ENCODE data around the gene GPX7.
A peak's percentile ranks its signal among the peaks of the same experiment; 100 is the strongest.

Gene GPX7

DNA sequence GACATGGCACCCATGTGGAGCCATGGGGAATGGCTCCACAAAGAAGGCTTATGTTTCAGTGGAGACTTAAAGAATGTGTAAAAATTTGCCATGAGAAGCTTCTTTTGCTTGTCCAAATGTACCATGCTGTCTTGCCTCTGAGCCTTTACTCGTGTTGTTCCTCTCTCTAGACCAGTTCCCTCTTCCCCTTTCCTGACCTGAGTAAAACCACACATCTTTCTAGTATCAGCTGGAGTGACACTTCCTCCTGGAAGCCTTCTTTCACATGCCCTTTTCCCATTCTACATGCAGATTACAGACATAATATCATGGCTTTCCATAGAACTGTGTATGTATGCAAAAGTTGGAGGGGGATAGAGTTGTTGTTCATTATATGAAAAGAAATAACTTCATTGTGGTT is 13.6 kb upstream of the GPX7 start:
- no peak overlapping the region for H3K4me3 ChIP-seq (ENCODE audit: low read depth in 1 of 2, low read length in 1 of 2)
- no peaks in the 10 kb centered on the region for H3K36me3 ChIP-seq
- H3K27me3 ChIP-seq: no peaks in the 10 kb centered on the region
- H3K4me1 ChIP-seq (ENCODE audit: control insufficient read depth in 1 of 2, insufficient read depth in 1 of 2, low read depth in 1 of 2, low read length in 1 of 2): peaks cover 31% of the 10 kb centered on the region in 2 experiments
- TF ChIP-seq, protein P1, sequence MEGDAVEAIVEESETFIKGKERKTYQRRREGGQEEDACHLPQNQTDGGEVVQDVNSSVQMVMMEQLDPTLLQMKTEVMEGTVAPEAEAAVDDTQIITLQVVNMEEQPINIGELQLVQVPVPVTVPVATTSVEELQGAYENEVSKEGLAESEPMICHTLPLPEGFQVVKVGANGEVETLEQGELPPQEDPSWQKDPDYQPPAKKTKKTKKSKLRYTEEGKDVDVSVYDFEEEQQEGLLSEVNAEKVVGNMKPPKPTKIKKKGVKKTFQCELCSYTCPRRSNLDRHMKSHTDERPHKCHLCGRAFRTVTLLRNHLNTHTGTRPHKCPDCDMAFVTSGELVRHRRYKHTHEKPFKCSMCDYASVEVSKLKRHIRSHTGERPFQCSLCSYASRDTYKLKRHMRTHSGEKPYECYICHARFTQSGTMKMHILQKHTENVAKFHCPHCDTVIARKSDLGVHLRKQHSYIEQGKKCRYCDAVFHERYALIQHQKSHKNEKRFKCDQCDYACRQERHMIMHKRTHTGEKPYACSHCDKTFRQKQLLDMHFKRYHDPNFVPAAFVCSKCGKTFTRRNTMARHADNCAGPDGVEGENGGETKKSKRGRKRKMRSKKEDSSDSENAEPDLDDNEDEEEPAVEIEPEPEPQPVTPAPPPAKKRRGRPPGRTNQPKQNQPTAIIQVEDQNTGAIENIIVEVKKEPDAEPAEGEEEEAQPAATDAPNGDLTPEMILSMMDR (IDR thresholded peaks at IDR 0.05): no peak
- H3K9me3 ChIP-seq: no peaks in the 10 kb centered on the region
- H3K27ac ChIP-seq: peak overlapping the region; percentile 7

GRCh38 chr1:52590266-52590665 is 11.9 kb upstream of the GPX7 start:
- TF ChIP-seq, protein P1 (IDR thresholded peaks at IDR 0.05): no peak
- Histone ChIP-seq H3K27me3 (no peaks in the 10 kb centered on the region), H3K4me3 (ENCODE audit: low read depth in 1 of 2, low read length in 1 of 2) (no peak overlapping the region), H3K36me3 (no peaks in the 10 kb centered on the region), H3K9me3 (no peaks in the 10 kb centered on the region), H3K27ac (no peak overlapping the region), H3K4me1 (ENCODE audit: control insufficient read depth in 1 of 2, insufficient read depth in 1 of 2, low read depth in 1 of 2, low read length in 1 of 2) (peaks cover 37 to 40% of the 10 kb centered on the region in 2 experiments)

DNA sequence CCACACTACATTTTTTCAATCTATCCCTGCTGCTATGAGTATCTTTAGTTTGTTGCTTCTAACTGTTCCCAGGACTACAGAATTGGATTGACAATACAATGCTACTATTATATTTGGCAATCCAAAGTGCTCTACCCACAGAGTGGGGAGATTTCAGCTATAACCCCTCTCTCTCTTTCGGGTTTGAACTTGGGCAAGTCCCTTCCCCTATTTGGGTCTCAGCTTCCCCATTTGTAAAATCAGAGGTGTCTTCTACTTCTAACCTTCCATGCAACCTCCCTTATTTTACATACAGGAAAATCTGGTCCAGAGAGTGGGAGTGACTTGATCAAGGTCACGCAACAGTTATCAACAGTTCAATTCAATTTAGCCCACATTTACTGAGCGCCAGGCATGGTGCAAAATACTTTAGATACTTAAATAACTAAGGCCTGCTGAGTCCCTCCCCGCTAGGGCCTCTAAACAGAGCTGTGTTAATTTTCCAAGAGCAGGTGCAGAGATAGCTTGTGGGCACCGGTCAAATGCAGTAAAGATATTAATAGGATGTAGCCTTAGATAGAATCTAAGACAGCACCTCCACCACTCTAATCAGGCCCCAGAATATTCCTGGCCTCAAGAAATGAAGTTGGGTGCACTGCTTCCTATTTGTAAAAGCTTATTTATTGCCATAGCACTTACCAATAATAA is 9.4 kb upstream of the GPX7 start:
- Histone ChIP-seq H3K9me3 (no peaks in the 10 kb centered on the region), H3K4me1 (ENCODE audit: control insufficient read depth in 1 of 2, insufficient read depth in 1 of 2, low read depth in 1 of 2, low read length in 1 of 2) (peaks cover 34 to 40% of the 10 kb centered on the region in 2 experiments), H3K4me3 (ENCODE audit: low read depth in 1 of 2, low read length in 1 of 2) (no peak overlapping the region), H3K36me3 (no peaks in the 10 kb centered on the region), H3K27me3 (no peaks in the 10 kb centered on the region), H3K27ac (peak overlapping the region; percentile 56)
- TF ChIP-seq, protein P1 (IDR thresholded peaks at IDR 0.05): no peak

DNA sequence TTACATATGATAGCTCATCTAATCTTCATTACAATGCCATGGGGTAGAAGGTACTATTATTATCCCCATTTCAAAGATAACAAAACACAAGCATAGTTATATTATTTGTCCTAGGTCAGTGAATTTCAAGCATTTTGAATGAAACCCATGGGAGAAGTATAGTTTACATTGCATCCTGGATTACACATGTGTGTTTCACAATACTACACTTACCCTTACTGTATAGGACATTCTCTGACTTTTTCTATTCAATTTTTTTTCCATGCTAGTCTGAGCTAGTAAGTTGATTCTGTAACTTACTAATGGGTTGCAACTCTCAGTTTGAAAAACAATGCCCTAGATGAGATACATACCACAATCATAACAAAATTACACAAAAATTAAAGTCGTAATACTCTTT is 8.7 kb upstream of the GPX7 start:
- H3K4me1 ChIP-seq (ENCODE audit: control insufficient read depth in 1 of 2, insufficient read depth in 1 of 2, low read depth in 1 of 2, low read length in 1 of 2): peaks cover 27 to 33% of the 10 kb centered on the region in 2 experiments
- TF ChIP-seq, protein P1 (IDR thresholded peaks at IDR 0.05): no peak

DNA sequence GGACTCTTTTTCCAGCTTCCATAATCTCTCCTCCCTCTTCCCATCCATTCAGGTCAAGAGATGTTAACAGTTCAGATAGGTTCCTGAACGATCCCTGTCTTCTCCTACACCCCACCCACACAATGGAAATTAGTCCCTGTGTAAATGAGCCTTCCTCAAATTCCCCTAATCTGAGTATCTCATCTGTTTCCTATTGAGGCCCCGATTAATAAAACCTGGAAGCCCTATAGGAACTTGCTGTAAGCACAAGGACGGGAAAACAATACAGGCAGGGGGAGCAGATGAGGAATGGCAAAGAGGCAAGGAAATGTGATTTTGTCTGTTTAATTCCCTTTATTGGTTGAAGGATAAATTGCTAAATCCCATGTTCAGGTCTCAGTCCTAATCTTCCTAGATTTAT is 7.1 kb upstream of the GPX7 start:
- Histone ChIP-seq H3K27ac (no peak overlapping the region), H3K4me3 (ENCODE audit: low read depth in 1 of 2, low read length in 1 of 2) (no peak overlapping the region), H3K4me1 (ENCODE audit: control insufficient read depth in 1 of 2, insufficient read depth in 1 of 2, low read depth in 1 of 2, low read length in 1 of 2) (peaks cover 22 to 28% of the 10 kb centered on the region in 2 experiments), H3K27me3 (no peaks in the 10 kb centered on the region), H3K36me3 (no peaks in the 10 kb centered on the region), H3K9me3 (no peaks in the 10 kb centered on the region)
- TF ChIP-seq, protein P1 (IDR thresholded peaks at IDR 0.05): no peak

More for the DNA sequence above, 8.7 kb upstream of the GPX7 start:
- Histone ChIP-seq H3K36me3 (no peaks in the 10 kb centered on the region), H3K9me3 (no peaks in the 10 kb centered on the region), H3K4me3 (ENCODE audit: low read depth in 1 of 2, low read length in 1 of 2) (no peak overlapping the region), H3K27me3 (no peaks in the 10 kb centered on the region), H3K27ac (peak overlapping the region; percentile 56)
